Measurements from ENCODE around the gene SPRED2.

DNA sequence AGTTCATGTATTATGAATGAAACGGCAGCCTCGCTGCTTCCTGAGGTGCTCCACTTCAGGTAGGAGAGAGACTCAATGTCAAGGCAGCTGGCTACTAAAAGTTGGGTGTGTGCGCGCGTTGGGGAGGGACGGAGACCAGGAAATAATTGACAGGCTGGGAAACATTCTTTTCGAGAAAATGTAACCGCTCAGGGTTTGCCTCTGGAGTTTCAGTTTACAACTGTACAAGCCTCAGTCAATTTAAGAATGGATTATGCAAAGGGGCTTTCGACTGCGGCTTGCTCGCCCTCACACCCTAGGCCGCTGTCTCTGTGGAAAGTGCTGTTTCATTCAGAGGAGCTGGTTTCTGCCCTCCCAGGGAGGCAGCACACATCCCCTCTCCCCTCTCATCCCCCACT is 4.4 kb upstream of the SPRED2 start:
- TF ChIP-seq CTCF (IDR thresholded peaks at IDR 0.05; ENCODE audit: low read depth, low read length, missing input control) (no peak), NR2F2 (IDR thresholded peaks at IDR 0.05) (no peak), YY1 (IDR thresholded peaks at IDR 0.05) (peak; percentile 42), FOXA1 (IDR thresholded peaks at IDR 0.05) (no peak), JUND (IDR thresholded peaks at IDR 0.05) (no peak), TAF1 (conservative IDR thresholded peaks at IDR 0.05) (no peak)
